ENCODE results near the gene ZHX3. TPM values are rescaled to one million over a fixed set of nuclear protein-coding genes. Genes with fewer than 3 reads are reported as not detected.
A peak's percentile ranks its signal among the peaks of the same experiment; 100 is the strongest.

ZHX3 gene
- total and polyA plus RNA-seq, 2 of the 13 experiments (the other 11 are each of a cell fraction or from before 2014, with no cell fraction given): 8.4 to 11.7 TPM

GRCh38 chr20:41173161-41173721 is 144.3 kb downstream of the ZHX3 start (continued):
- TF ChIP-seq HBP1 (CRISPR knock-in tag; IDR thresholded peaks at IDR 0.05; ENCODE audit: low read depth) (0 out of 2 replicates have a peak, but pooled peaks have one; percentile 53), U2AF2 (IDR thresholded peaks at IDR 0.05; ENCODE audit: low read depth, low read length) (no peak), NR1H2 (CRISPR knock-in tag; IDR thresholded peaks at IDR 0.05; ENCODE audit: borderline replicate concordance, low read depth) (no peak), CHD2 (IDR thresholded peaks at IDR 0.05; ENCODE audit: low read depth, low read length) (no peak), JUN (CRISPR knock-in tag; IDR thresholded peaks at IDR 0.05) (no peak), SAP130 (CRISPR knock-in tag; IDR thresholded peaks at IDR 0.05; ENCODE audit: low read depth) (no peak), PHB2 (IDR thresholded peaks at IDR 0.05; ENCODE audit: partially characterized antibody) (no peak), MAZ (IDR thresholded peaks at IDR 0.05; ENCODE audit: borderline replicate concordance, low read depth, low read length) (peak; percentile 36; the same call in 1 of the 2 replicates), MAZ (CRISPR knock-in tag; IDR thresholded peaks at IDR 0.05; ENCODE audit: low read depth) (0 out of 2 replicates have a peak, but pooled peaks have one; percentile 29), HINFP (CRISPR knock-in tag; IDR thresholded peaks at IDR 0.05; ENCODE audit: low read depth) (0 out of 2 replicates have a peak, but pooled peaks have one; percentile 14), PHF21A (CRISPR knock-in tag; IDR thresholded peaks at IDR 0.05) (no peak), ZNF513 (CRISPR knock-in tag; conservative IDR thresholded peaks at IDR 0.05) (no peak), HMGXB3 (CRISPR knock-in tag; IDR thresholded peaks at IDR 0.05; ENCODE audit: borderline replicate concordance) (no peak), ZNF333 (CRISPR knock-in tag; IDR thresholded peaks at IDR 0.05; ENCODE audit: borderline replicate concordance) (peak; percentile 64; the same call in 1 of the 2 replicates), SNAI1 (CRISPR knock-in tag; IDR thresholded peaks at IDR 0.05; ENCODE audit: borderline replicate concordance) (no peak), RFX1 (IDR thresholded peaks at IDR 0.05) (no peak), MXD1 (CRISPR knock-in tag; IDR thresholded peaks at IDR 0.05) (peak; percentile 44; the same call in 1 of the 2 replicates), ZNF772 (CRISPR knock-in tag; IDR thresholded peaks at IDR 0.05) (no peak), ZNF773 (CRISPR knock-in tag; IDR thresholded peaks at IDR 0.05; ENCODE audit: borderline replicate concordance) (no peak), ZFP41 (CRISPR knock-in tag; IDR thresholded peaks at IDR 0.05; ENCODE audit: borderline replicate concordance) (0 out of 2 replicates have a peak, but pooled peaks have one; percentile 71)
